BE2C (cell line): ENCODE measurements around the gene GUK1.

Source experiments
- DNase-seq: peaks from one replicate; pipeline ENCODE4 v3.0.0-alpha.2; 2020
- H3K27me3 ChIP-seq: fragments of 250-450 bp; sonication (Bioruptor Pico); 2 replicates; pipeline ENCODE4 v1.5.1; 2020; ENCODE audit warnings: mild to moderate bottlenecking
- H3K36me3 ChIP-seq: fragments of 250-450 bp; sonication (Bioruptor Pico); 2 replicates; pipeline ENCODE4 v1.5.1; 2020; ENCODE audit warnings: mild to moderate bottlenecking
- H3K4me1 ChIP-seq: fragments of 250-450 bp; sonication (Bioruptor Pico); 2 replicates; pipeline ENCODE4 v1.5.1; 2020
- H3K4me3 ChIP-seq: 2 replicates; pipeline ENCODE4 v1.5.1; 2011; ENCODE audit warnings: low read depth, low read length
- H3K9me3 ChIP-seq: fragments of 250-450 bp; sonication (Bioruptor Pico); 2 replicates; pipeline ENCODE4 v1.5.1; 2020
- CTCF ChIP-seq: IDR thresholded peaks from 2 replicates; pipeline ENCODE4 v1.5.1; 2012; ENCODE audit warnings: mild to moderate bottlenecking, low read depth, low read length

GUK1 gene

GRCh38 chr1:228156515-228156881 lies 16.4 kb downstream of the GUK1 start:
- no peaks in the 10 kb centered on the region for H3K9me3 ChIP-seq
- no peaks in the 10 kb centered on the region for H3K4me1 ChIP-seq
- no peak for DNase-seq

DNA sequence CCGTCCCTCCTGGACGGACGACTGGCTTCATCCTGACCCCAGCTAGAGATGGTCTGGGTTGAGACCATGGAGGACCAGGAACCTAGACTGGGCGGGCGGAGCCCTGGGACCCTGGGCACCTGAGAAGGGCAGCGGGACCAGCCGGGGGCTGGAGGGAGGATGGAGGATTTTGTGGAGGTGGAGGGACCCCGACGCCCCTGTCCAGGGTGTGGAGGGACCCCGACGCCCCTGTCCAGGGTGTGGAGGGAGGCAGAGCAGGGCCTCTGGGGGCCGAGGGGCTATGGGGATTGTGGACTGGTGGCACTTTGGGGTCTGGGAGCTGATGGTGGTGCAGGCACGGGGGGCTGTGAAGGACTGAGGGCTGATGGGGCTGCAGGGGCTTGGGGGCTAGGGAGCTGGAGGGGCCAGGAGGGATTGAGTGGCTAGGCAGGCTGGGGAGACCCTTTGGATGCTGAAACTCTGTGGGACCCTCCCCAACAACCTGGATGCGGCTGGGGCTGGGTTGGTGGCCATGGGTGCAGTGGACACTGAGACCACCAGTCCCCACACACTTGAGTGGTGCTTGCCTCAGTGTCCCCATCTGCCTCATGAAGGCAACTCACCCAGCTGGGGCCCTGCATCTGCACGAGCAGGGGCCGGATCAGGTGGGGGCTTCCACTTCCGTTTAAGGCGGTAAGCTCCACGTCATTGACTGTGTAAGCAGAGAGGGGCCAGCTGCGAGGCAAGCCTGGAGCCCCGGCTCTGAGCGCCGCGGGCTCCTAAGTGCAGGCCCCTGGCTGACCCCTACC lies 17.1 kb downstream of the GUK1 start:
- no peaks in the 10 kb centered on the region; the same call in 1 of the 2 replicates for H3K4me1 ChIP-seq
- H3K27me3 ChIP-seq: no peaks in the 10 kb centered on the region
- H3K4me3 ChIP-seq: no peak overlapping the region
- no peaks in the 10 kb centered on the region for H3K36me3 ChIP-seq
- DNase-seq: no peak
- TF ChIP-seq CTCF: no peak
- H3K9me3 ChIP-seq: no peaks in the 10 kb centered on the region

More at GRCh38 chr1:228156515-228156881, 16.4 kb downstream of the GUK1 start:
- TF ChIP-seq CTCF: no peak
- Histone ChIP-seq H3K4me3 (no peak overlapping the region), H3K36me3 (no peaks in the 10 kb centered on the region), H3K27me3 (no peaks in the 10 kb centered on the region)

GRCh38 chr1:228157729-228158126 lies 17.6 kb downstream of the GUK1 start:
- Histone ChIP-seq H3K9me3 (no peaks in the 10 kb centered on the region), H3K27me3 (no peaks in the 10 kb centered on the region), H3K36me3 (no peaks in the 10 kb centered on the region), H3K4me3 (no peak overlapping the region), H3K4me1 (peaks cover 3% of the 10 kb centered on the region; the same call in 1 of the 2 replicates)
- DNase-seq: no peak
- TF ChIP-seq CTCF: no peak

DNA sequence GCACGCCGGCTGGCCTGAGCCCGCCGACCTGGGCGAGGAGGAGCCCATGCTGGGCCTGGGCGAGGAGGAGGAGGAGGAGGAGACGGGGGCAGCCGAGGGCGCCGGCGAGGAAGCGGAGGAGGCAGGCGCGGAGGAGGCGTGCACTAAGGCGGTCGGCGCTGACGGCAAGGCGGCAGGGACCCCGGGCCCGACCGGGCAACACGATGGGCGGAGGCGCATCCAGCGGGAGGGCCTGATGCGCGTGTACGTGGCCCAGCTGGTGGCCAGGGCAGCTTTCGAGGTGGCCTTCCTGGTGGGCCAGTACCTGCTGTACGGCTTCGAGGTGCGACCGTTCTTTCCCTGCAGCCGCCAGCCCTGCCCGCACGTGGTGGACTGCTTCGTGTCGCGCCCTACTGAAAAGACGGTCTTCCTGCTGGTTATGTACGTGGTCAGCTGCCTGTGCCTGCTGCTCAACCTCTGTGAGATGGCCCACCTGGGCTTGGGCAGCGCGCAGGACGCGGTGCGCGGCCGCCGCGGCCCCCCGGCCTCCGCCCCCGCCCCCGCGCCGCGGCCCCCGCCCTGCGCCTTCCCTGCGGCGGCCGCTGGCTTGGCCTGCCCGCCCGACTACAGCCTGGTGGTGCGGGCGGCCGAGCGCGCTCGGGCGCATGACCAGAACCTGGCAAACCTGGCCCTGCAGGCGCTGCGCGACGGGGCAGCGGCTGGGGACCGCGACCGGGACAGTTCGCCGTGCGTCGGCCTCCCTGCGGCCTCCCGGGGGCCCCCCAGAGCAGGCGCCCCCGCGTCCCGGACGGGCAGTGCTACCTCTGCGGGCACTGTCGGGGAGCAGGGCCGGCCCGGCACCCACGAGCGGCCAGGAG lies 18.3 kb downstream of the GUK1 start:
- DNase-seq: no peak
- H3K27me3 ChIP-seq: no peaks in the 10 kb centered on the region
- no peaks in the 10 kb centered on the region for H3K9me3 ChIP-seq

GRCh38 chr1:228159008-228159665 lies 19.1 kb downstream of the GUK1 start:
- no peak for DNase-seq
- no peak overlapping the region for H3K4me3 ChIP-seq
- H3K27me3 ChIP-seq: no peaks in the 10 kb centered on the region
- H3K9me3 ChIP-seq: no peaks in the 10 kb centered on the region
- no peaks in the 10 kb centered on the region for H3K36me3 ChIP-seq
- peaks cover 8% of the 10 kb centered on the region; the same call in 1 of the 2 replicates for H3K4me1 ChIP-seq
- TF ChIP-seq CTCF: no peak

More for the DNA sequence above, 18.3 kb downstream of the GUK1 start:
- Histone ChIP-seq H3K4me3 (no peak overlapping the region), H3K36me3 (no peaks in the 10 kb centered on the region), H3K4me1 (peaks cover 8% of the 10 kb centered on the region; the same call in 1 of the 2 replicates)
- TF ChIP-seq CTCF: no peak
